ENCODE results near the gene ATG4C. TPM values are rescaled to one million over a fixed set of nuclear protein-coding genes. Genes with fewer than 3 reads are reported as not detected.

The ATG4C gene
- total RNA-seq, 1 donor from 2014 or later = 8.6 TPM

- no peak overlapping the region for H3K4me3 Mint-ChIP-seq (ENCODE audit: unreplicated experiment)
- H3K27ac Mint-ChIP-seq (ENCODE audit: unreplicated experiment) = no peak overlapping the region
- peaks cover 2% of the 10 kb centered on the region for H3K36me3 Mint-ChIP-seq (ENCODE audit: low read depth)
- DNase-seq (ENCODE audit: low spot score) = no peak
- H3K9me3 Mint-ChIP-seq (ENCODE audit: low read depth) = peaks cover 10% of the 10 kb centered on the region
- H3K27me3 Mint-ChIP-seq (ENCODE audit: low read depth) = no peaks in the 10 kb centered on the region
- no peak for TF ChIP-seq CTCF (IDR thresholded peaks at IDR 0.05)
- H3K4me1 Mint-ChIP-seq (ENCODE audit: low read depth) = peaks cover 6% of the 10 kb centered on the region
These were observed 91.7 kb downstream of the ATG4C start for GRCh38 chr1:62875676-62876075.

GRCh38 chr1:62876535-62876934 is 92.6 kb downstream of the ATG4C start:
- Mint-ChIP-seq H3K4me1 (ENCODE audit: low read depth) (peaks cover 6% of the 10 kb centered on the region), H3K4me3 (ENCODE audit: unreplicated experiment) (no peak overlapping the region), H3K27me3 (ENCODE audit: low read depth) (no peaks in the 10 kb centered on the region), H3K9me3 (ENCODE audit: low read depth) (peaks cover 10% of the 10 kb centered on the region), H3K36me3 (ENCODE audit: low read depth) (peaks cover 2% of the 10 kb centered on the region), H3K27ac (ENCODE audit: unreplicated experiment) (no peak overlapping the region)
- TF ChIP-seq CTCF (IDR thresholded peaks at IDR 0.05) = no peak
- DNase-seq (ENCODE audit: low spot score) = no peak

- no peak for TF ChIP-seq CTCF (IDR thresholded peaks at IDR 0.05)
- Mint-ChIP-seq H3K27ac (ENCODE audit: unreplicated experiment) (no peak overlapping the region), H3K27me3 (ENCODE audit: low read depth) (no peaks in the 10 kb centered on the region), H3K4me1 (ENCODE audit: low read depth) (peaks cover 6% of the 10 kb centered on the region), H3K36me3 (ENCODE audit: low read depth) (peaks cover 2% of the 10 kb centered on the region), H3K4me3 (ENCODE audit: unreplicated experiment) (no peak overlapping the region), H3K9me3 (ENCODE audit: low read depth) (peaks cover 10% of the 10 kb centered on the region)
- DNase-seq (ENCODE audit: low spot score) = no peak
These were observed 93.6 kb downstream of the ATG4C start for GRCh38 chr1:62877579-62877978.

- Mint-ChIP-seq H3K27me3 (ENCODE audit: low read depth) (peaks cover under 1% of the 10 kb centered on the region), H3K9me3 (ENCODE audit: low read depth) (peaks cover 10% of the 10 kb centered on the region), H3K4me1 (ENCODE audit: low read depth) (peaks cover 6% of the 10 kb centered on the region), H3K4me3 (ENCODE audit: unreplicated experiment) (no peak overlapping the region), H3K27ac (ENCODE audit: unreplicated experiment) (no peak overlapping the region), H3K36me3 (ENCODE audit: low read depth) (peaks cover 2% of the 10 kb centered on the region)
- TF ChIP-seq CTCF (IDR thresholded peaks at IDR 0.05) = no peak
- no peak for DNase-seq (ENCODE audit: low spot score)
These were observed 96.0 kb downstream of the ATG4C start for GRCh38 chr1:62879962-62880361.

GRCh38 chr1:62882201-62883104 is 98.5 kb downstream of the ATG4C start:
- Mint-ChIP-seq H3K27ac (ENCODE audit: unreplicated experiment) (no peak overlapping the region), H3K36me3 (ENCODE audit: low read depth) (peaks cover 2% of the 10 kb centered on the region), H3K27me3 (ENCODE audit: low read depth) (peaks cover 13% of the 10 kb centered on the region), H3K4me1 (ENCODE audit: low read depth) (no peaks in the 10 kb centered on the region), H3K9me3 (ENCODE audit: low read depth) (peaks cover 10% of the 10 kb centered on the region), H3K4me3 (ENCODE audit: unreplicated experiment) (no peak overlapping the region)
- TF ChIP-seq CTCF (IDR thresholded peaks at IDR 0.05) = no peak
- DNase-seq (ENCODE audit: low spot score) = no peak

Data from chondrocyte (in vitro differentiated cells).